Measurements from ENCODE around the gene PIGH.
"Not testable (repeated sequence)": the region's sequence is repeated elsewhere in the genome, so short reads cannot be mapped to it uniquely, and the experiment has no call there.

PIGH gene

DNA sequence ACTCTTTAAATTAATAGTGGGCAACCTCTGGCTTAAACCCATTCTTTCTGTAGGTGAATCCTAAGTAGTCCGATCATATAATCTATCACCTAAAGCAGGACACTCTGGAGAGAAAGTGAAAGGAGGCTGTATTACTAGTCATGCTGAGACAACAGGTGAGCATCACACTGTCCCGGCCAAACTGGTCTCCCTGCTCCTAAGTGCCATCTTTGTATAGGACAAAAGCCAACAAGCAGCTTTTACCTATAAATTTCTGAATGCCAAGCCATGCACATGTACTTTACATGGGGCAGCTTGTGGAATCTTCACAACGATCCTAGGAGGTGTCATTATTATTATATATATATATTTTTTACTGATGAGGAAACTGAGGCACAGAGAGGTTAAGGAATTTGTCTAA, 48.9 kb downstream of the PIGH start:
- no peak for DNase-seq (ENCODE audit: low spot score)

- no peak for DNase-seq (ENCODE audit: low spot score)
Observed at GRCh38 chr14:67549734-67550133, 50.3 kb downstream of the PIGH start.

DNA sequence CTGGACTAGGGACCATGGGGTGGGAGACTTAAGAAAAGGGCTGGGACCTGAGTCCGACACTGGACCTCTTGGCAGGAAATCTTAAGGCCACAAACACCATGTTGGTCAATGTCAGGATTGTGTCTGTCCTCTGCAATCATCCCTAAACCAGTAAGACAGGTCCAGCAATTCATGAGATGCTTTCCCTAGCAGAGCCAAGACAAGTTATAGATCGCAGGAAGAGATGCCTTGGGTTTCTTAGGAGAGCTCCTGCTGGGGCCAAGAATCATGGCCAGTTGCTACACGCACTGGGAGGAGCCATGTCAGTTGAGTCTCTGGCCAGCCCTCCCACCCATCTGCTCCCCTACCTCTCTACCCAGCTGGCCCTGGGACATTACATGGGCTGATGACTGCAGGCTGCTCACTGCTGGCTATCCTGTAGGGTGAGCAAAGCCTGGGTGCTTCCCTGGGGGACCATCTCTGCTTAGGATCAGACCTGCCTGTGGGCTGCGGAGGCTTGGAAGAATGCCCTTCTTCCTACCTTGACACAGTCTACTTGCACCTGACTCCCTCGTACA, 52.8 kb downstream of the PIGH start:
- no peak for DNase-seq (ENCODE audit: low spot score)

- no peak for DNase-seq (ENCODE audit: low spot score)
Observed at GRCh38 chr14:67544590-67544989, 55.5 kb downstream of the PIGH start.

DNA sequence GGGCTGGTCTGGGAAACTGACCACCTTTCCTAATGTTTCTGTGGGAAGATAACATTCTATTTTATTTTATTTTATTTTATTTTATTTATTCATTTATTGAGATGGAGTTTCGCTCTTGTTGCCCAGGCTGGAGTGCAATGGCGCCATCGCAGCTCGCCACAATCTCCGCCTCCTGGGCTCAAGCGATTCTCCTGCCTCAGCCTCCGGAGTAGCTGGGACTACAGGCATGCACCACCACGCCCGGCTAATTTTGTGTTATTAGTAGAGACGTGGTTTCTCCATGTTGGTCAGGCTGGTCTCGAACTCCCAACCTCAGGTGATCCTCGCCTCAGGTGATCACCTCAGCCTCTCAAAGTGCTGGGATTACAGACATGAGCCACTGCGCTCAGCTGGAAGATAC, 57.4 kb downstream of the PIGH start:
- not testable (repeated sequence) for DNase-seq (ENCODE audit: low spot score)

- DNase-seq (ENCODE audit: low spot score) = no peak
Observed at GRCh38 chr14:67541448-67542387, 58.4 kb downstream of the PIGH start.

All from HuH-7.5 (cell line).